ENCODE results near the gene STK38L.
"Not testable (repeated sequence)": the region's sequence is repeated elsewhere in the genome, so short reads cannot be mapped to it uniquely, and the experiment has no call there.

The STK38L gene

GRCh38 chr12:27221625-27222387 lies 22.3 kb upstream of the STK38L start:
- DNase-seq (ENCODE audit: extremely low read depth in 1 of 2, low read depth in 1 of 2), result no peak

GRCh38 chr12:27226407-27226929 lies 17.6 kb upstream of the STK38L start:
- no peak for DNase-seq (ENCODE audit: extremely low read depth in 1 of 2, low read depth in 1 of 2)

GRCh38 chr12:27229367-27229766 lies 14.7 kb upstream of the STK38L start:
- no peak for DNase-seq (ENCODE audit: extremely low read depth in 1 of 2, low read depth in 1 of 2)

GRCh38 chr12:27231374-27231773 lies 12.7 kb upstream of the STK38L start:
- not testable (repeated sequence) for DNase-seq (ENCODE audit: extremely low read depth in 1 of 2, low read depth in 1 of 2)

DNA sequence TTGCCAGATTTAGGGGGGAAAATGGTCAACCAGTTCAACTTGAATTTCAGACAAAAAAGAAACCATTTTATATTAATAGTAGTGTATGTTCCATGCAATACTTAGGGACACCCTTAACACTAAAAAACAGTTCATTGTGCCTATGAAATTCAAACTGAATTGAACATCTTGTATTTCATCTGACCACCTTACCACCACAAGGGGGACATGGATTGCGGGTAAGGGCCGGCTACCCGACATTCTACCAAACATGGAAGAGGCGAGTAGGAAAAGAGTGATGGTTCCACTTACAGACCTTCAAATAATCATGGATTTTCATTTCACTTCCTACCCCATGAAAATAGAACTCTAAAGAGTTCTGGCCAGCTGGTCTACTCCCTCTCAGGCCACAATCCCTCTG lies 10.3 kb upstream of the STK38L start:
- DNase-seq (ENCODE audit: extremely low read depth in 1 of 2, low read depth in 1 of 2), result no peak

DNA sequence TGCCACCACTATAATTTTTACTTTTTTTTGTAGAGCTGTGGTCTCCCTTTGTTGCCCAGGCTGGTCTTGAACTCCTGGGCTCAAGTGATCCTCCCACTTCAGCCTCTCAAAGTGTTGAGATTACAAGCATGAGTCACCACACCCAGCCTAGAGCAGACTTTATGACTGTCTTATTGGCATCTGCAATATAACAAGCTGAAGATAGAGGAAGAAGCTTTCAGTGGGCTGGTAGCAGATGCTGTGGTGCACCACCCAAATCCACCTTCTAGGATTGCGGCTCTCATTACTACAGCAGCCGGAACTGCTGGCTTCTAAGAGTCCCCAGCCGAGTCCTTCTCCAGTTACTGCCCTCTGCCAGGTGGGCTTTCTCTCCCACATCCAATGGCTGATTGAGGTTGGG lies 7.6 kb upstream of the STK38L start:
- DNase-seq (ENCODE audit: extremely low read depth in 1 of 2, low read depth in 1 of 2), result no peak

- no peak for DNase-seq (ENCODE audit: extremely low read depth in 1 of 2, low read depth in 1 of 2)
These were observed 6.0 kb upstream of the STK38L start for GRCh38 chr12:27237790-27238771.

DNA sequence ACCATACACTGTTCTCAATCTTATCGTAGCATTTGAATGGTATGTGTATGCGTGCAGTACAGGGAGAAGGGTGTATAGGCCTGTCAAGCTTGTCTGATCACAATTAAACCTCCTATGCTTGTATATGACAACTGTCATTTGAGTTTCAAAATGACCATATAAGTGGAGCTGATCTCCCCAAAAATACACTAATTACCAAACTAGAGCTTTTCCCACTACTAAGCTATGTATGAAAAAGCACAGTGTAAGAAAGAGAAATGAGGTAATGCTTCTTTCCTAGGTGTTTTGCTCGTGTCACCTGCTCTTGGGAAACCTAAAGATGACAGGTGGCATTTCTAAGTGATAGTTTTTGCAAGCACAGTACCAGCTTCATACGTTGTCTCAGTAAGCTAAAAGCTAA lies 1.1 kb upstream of the STK38L start:
- no peak for DNase-seq (ENCODE audit: extremely low read depth in 1 of 2, low read depth in 1 of 2)

DNA sequence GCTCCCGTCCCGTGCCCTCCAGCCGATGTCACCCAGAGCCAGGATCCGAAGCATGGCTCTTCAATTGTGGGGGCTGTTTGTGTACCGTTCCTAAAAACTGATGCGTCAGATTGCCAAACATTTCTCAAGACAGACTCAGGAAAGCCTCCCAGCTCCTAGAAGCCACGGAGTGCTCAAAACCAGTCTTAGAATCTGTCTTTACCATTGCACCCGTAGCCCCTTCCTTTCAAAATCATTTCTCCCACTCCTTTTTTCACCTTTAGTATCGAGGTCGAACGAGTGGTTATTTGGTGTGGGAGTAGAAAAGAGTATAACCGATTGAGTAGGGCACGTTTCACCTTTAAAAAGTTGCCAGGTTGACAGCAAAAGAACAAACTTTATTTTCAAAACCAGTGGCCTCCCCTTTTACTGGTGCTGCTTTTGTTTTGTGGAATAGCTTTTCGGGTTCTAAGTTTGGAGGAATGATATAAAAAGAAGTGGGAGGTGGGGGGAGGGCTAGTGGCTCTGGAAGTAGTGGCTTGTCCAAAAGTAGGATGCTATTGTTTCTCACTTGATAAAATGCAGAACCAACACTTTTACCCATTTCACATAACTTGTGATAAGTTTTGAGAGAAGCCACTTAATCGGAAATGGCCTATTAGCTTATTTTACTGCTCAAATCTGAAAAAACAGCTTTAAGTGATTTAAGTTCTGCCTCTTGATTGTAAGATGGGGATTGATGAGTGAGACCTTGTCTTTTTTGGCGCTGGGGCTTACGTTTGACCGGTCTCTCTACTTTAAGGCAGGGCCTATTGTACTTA lies 803 bp downstream of the STK38L start:
- DNase-seq (ENCODE audit: extremely low read depth in 1 of 2, low read depth in 1 of 2), result no peak

DNA sequence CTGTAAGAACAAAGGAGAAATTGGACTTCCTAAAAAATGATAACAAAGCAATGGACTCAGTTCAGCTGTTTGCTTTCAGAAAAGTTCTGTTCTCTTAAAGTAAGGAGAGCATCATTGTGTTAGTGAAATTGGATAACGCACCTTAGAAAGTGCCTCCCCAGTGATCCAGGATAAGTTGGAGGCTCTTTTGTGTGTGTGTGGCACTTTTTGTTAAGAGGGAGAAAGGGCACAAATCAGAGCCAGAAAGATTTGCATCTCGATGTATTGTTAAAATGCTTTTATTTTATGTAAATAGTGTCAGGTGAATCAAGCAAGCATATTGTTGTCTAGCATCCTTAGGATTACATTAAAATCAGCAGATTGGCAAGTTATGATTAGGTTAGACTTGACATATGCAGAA lies 2.1 kb downstream of the STK38L start:
- no peak for DNase-seq (ENCODE audit: extremely low read depth in 1 of 2, low read depth in 1 of 2)

GRCh38 chr12:27246774-27247173 lies 2.7 kb downstream of the STK38L start:
- DNase-seq (ENCODE audit: extremely low read depth in 1 of 2, low read depth in 1 of 2), result no peak

GRCh38 chr12:27252934-27253333 lies 8.8 kb downstream of the STK38L start:
- no peak for DNase-seq (ENCODE audit: extremely low read depth in 1 of 2, low read depth in 1 of 2)

DNA sequence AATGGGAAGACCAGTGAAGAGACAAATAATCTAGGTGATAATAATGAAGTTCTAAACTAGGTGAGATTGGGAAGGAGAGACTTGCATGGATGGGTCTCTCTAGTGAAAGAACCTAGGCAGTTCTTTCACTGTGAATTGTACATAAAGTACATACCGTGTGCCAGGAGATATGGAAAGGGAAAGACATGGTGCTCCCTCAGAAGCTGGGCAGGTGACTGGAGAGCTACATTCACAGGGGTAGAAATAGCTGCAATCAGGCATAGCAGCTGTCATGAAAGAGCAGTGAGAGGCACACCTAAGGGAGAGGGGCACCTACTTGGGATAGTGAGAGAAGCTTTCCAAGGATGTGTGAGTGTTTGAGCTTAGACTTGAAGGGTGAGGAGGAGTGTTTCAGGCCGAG lies 9.3 kb downstream of the STK38L start:
- no peak for DNase-seq (ENCODE audit: extremely low read depth in 1 of 2, low read depth in 1 of 2)

- DNase-seq (ENCODE audit: extremely low read depth in 1 of 2, low read depth in 1 of 2), result no peak
These were observed 11.7 kb downstream of the STK38L start for GRCh38 chr12:27255806-27256205.

DNA sequence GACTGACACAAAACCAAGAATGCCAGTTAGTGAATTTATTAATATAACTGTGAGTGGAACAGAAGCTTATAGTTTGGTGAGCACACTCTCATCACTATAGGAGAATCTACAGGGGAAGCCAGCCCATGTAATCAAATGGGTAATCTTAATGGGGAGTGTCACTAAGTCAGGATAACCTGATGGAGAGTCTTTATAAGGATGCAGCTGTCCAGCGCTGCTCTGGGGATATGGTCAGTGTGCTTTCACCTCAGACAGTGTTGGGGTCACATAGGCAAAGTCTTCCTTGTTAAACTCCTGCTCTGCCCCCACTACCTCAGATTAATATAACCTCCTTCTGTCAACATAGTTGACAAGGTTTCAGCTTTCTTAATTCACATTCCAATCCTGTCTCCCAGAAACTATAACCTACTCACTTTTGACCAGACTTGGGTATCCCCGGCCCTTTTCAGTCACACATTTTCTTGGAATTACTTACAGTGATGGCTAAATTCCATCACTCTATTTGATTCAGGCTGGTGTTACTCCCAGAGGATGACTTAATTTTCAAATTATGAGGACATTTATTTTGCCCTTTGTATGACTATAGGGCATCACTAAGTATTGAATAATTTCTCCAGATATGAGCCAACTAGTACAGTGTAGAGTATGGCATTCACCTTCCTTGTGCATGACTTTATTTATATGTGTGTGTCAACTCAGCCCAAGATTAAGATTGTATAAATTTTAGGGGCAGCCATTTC lies 13.2 kb downstream of the STK38L start:
- DNase-seq (ENCODE audit: extremely low read depth in 1 of 2, low read depth in 1 of 2), result no peak

DNA sequence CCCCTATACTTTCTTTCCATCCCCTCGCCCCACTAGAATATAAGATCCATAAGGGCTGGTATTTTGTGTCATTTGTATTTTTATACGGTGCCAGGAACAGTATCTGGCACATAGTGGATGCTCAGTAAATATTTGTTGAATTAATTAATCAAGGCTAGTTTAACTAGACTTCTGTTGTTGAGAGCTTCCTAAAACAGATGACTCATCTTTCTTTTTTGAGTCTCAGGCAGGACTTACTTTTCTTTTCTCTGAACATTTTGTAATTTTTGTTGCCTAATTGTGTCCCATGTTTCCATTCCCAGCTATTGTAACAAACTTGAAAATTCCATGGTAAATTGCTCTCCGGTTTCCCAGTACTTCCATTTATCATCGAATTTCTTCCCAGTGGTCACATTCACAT lies 16.7 kb downstream of the STK38L start:
- DNase-seq (ENCODE audit: extremely low read depth in 1 of 2, low read depth in 1 of 2), result no peak

GRCh38 chr12:27261866-27262265 lies 17.8 kb downstream of the STK38L start:
- no peak for DNase-seq (ENCODE audit: extremely low read depth in 1 of 2, low read depth in 1 of 2)

DNA sequence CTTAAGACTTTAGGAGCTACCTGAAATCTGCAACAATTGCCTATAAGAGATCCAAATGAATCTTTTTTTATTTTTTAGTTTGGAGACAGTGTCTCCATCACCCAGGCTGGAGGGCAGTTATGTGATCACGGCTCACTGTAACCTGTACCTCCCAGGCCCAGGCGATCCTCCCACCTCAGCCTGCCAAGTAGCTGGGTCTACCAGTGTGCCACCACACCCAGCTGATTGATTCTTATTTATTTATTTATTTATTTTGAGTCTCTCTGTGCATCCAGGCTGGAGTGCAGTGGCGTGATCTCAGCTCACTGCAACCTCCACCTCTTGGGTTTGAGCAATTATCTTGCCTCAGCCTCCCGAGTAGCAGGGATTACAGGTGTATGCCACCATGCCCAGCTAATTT lies 26.1 kb downstream of the STK38L start:
- no peak for DNase-seq (ENCODE audit: extremely low read depth in 1 of 2, low read depth in 1 of 2)

- no peak for DNase-seq (ENCODE audit: extremely low read depth in 1 of 2, low read depth in 1 of 2)
These were observed 27.1 kb downstream of the STK38L start for GRCh38 chr12:27271206-27271605.

DNA sequence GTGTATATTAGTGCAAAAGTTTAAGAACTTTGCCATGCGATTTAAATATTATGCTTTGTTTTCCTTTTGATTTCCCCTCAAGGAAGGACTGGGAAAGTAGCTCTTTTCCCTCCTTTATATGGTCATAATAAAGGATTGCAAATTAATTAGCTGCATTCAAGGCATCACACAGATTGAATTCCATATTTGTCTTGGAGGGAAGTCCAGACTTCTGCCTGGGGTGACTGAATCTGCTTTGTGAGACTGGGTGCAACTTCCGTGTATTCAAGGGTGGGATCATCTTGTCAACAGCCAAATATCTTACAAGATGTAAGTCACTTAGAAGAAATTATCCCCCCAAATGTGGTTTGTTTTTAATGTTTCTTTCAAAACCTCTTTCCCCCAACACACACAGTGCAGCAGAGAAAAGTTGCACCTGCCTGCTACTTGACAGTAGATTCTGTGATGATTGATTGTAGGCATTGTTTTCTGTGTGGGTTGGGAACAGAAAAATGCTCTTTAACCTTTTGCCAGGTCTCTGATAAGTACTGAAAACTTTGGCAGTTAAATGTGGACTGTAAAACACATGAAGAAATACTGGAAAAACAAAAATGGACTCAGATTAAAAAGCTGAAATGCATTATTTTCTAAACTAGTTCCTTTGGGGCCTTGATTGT lies 28.4 kb downstream of the STK38L start:
- DNase-seq (ENCODE audit: extremely low read depth in 1 of 2, low read depth in 1 of 2), result no peak

Measured in stimulated activated CD8-positive, alpha-beta memory T cell treated with anti-CD3 and anti-CD28 coated beads, Interleukin-7, amount 100 ng/mL, for 48 hours (primary cell).